ENCODE results near the gene XPO5.

XPO5 gene

DNA sequence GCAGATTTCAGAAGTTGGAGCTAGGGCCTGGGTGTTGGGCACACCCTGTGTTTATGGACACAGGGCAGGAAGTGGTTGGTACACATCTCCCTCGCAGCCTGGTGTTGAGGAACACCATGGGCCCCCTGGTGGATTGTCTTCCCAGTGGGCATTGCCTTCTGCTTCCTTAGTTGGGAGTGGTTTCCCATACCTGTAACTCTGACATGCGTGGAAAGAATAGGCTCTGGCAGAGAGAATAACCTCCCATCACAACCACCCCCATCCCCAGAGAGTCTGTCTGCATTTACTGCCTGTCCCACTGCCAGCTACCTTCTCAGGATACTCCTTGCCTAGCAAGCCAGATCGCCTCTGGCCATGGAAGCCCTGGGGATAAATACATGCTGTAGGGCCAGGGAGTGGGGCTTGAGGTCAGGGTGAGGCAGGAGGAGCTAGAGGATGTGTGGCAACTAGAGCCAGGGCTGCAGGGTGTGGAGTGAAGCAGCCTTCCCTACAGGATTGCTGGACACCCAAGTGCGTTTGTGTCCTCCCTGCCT, 80.4 kb downstream of the XPO5 start:
- TF ChIP-seq, protein P1, sequence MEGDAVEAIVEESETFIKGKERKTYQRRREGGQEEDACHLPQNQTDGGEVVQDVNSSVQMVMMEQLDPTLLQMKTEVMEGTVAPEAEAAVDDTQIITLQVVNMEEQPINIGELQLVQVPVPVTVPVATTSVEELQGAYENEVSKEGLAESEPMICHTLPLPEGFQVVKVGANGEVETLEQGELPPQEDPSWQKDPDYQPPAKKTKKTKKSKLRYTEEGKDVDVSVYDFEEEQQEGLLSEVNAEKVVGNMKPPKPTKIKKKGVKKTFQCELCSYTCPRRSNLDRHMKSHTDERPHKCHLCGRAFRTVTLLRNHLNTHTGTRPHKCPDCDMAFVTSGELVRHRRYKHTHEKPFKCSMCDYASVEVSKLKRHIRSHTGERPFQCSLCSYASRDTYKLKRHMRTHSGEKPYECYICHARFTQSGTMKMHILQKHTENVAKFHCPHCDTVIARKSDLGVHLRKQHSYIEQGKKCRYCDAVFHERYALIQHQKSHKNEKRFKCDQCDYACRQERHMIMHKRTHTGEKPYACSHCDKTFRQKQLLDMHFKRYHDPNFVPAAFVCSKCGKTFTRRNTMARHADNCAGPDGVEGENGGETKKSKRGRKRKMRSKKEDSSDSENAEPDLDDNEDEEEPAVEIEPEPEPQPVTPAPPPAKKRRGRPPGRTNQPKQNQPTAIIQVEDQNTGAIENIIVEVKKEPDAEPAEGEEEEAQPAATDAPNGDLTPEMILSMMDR (IDR thresholded peaks at IDR 0.05; ENCODE audit: borderline replicate concordance, control extremely low read depth, extremely low read depth, insufficient read depth, missing control alignments) = no peak
- in situ Hi-C loops (cut with MboI; ENCODE audit: low sequenced_read_pairs, unreplicated experiment) = loop anchor here (25.0 kb wide), 1 partner anchor 233 kb away; no protein-coding TSS in a partner anchor
- DNase-seq (ENCODE audit: low spot score) = no peak

DNA sequence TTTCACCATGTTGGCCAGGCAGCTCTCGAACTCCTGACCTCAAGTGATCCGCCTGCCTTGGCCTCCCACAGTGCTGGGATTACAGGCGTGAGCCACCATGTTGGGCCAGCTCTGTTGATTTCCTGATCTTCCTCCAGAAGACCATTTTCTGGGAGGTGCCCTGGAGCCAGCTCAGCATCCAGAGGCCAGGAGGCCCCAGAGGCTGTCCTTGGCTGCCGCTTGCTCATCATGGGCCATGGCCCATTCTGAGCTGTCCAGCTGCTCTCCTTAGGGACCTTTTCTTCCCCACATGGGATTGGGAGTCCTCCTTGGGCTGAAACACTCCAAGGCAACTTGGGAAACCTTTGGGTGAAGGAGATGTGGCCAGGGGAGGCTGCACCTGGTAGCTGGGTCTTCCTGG, 81.1 kb downstream of the XPO5 start:
- in situ Hi-C loops (cut with MboI; ENCODE audit: low sequenced_read_pairs, unreplicated experiment) = loop anchor here (25.0 kb wide), 1 partner anchor 232 kb away; no protein-coding TSS in a partner anchor
- DNase-seq (ENCODE audit: low spot score) = no peak
- TF ChIP-seq, protein P1 (IDR thresholded peaks at IDR 0.05; ENCODE audit: borderline replicate concordance, control extremely low read depth, extremely low read depth, insufficient read depth, missing control alignments) = no peak

DNA sequence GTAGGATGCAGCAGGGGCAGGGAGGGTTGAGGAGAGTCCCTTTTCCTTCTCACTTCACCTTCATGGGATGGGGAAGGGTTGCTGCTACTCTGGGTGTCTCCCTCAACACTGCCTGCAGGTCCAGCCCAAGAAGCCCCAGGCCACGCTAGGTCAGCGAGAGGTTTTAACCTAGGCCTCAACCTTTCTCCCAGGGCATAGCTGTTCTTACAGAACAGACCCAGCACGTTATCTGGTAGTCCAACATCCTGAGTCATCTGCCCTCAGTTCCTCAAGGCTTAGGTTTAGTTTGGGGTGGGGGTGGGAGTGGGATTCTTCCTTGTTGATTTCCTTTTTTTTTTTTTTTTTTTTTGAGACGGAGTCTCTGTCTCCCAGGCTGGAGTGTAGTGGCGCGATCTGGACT, 81.5 kb downstream of the XPO5 start:
- in situ Hi-C loops (cut with MboI; ENCODE audit: low sequenced_read_pairs, unreplicated experiment) = loop anchor here (25.0 kb wide), 1 partner anchor 232 kb away; no protein-coding TSS in a partner anchor
- TF ChIP-seq, protein P1 (IDR thresholded peaks at IDR 0.05; ENCODE audit: borderline replicate concordance, control extremely low read depth, extremely low read depth, insufficient read depth, missing control alignments) = no peak
- DNase-seq (ENCODE audit: low spot score) = no peak

DNA sequence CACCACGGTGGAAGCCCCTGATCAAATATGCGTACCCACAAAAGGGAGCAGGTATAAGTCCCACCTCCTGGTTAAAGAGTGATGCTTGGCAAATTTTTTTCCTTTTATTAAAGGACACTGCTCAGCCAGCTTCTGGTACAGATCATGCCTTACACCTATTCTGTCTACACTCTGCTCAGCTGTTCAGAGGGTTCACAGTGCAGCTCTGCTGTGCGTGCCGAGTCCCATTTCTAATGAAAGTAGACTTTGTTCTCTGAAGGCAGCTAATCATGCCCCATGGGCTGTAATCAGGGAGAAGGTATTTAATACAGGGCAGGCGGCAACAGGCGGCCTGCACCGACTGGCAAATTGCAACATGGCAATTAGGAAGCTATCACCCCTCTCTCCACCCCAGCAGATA, 82.0 kb downstream of the XPO5 start:
- in situ Hi-C loops (cut with MboI; ENCODE audit: low sequenced_read_pairs, unreplicated experiment) = loop anchor here (25.0 kb wide), 1 partner anchor 232 kb away; no protein-coding TSS in a partner anchor
- DNase-seq (ENCODE audit: low spot score) = no peak
- TF ChIP-seq, protein P1 (IDR thresholded peaks at IDR 0.05; ENCODE audit: borderline replicate concordance, control extremely low read depth, extremely low read depth, insufficient read depth, missing control alignments) = no peak

DNA sequence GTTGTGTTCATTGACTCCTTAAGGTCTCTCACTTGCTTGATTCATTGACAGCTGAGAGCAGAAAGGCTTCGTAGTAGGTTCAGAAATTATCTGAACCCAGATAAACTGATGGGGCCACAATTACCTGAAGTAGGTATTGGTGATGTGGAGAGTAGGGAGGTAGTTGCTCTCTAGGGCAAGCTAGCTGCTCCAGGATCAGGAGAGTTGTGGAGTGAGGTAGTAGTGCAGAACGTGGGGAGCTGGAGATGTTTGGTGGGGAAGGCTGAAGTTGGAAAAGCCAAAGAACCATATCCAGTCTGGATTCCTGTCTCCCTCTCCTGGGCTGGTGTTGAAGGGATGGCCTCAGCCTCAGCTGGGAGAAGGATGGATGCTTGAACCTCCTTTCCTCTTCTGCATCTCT, 82.6 kb downstream of the XPO5 start:
- no peak for DNase-seq (ENCODE audit: low spot score)
- TF ChIP-seq, protein P1 (IDR thresholded peaks at IDR 0.05; ENCODE audit: borderline replicate concordance, control extremely low read depth, extremely low read depth, insufficient read depth, missing control alignments) = no peak
- in situ Hi-C loops (cut with MboI; ENCODE audit: low sequenced_read_pairs, unreplicated experiment) = loop anchor here (25.0 kb wide), 1 partner anchor 231 kb away; no protein-coding TSS in a partner anchor

GRCh38 chr6:43492673-43493072, 83.2 kb downstream of the XPO5 start:
- no peak for DNase-seq (ENCODE audit: low spot score)
- in situ Hi-C loops (cut with MboI; ENCODE audit: low sequenced_read_pairs, unreplicated experiment) = loop anchor here (25.0 kb wide), 1 partner anchor 230 kb away; no protein-coding TSS in a partner anchor
- TF ChIP-seq, protein P1 (IDR thresholded peaks at IDR 0.05; ENCODE audit: borderline replicate concordance, control extremely low read depth, extremely low read depth, insufficient read depth, missing control alignments) = no peak
